Liver (tissue), 9 donors: ENCODE data around the gene ZNG1F. TPM values are rescaled to one million over a fixed set of nuclear protein-coding genes. Genes with fewer than 3 reads are reported as not detected.
"Not testable (repeated sequence)": the region's sequence is repeated elsewhere in the genome, so short reads cannot be mapped to it uniquely, and the experiment has no call there.

Experiments used
- DNase-seq: peaks from one replicate; pipeline ENCODE4 v3.0.0-alpha.2; 2017; ENCODE audit warnings: low spot score
- H3K27ac ChIP-seq, 2 donors: one replicate each; pipeline ENCODE4 v1.7.0; 2013; ENCODE audit warnings: inconsistent platforms in 2 of 2, low read length in 2 of 2, control low read depth in 1 of 2, low read depth in 1 of 2, mild to moderate bottlenecking in 1 of 2
- H3K27me3 ChIP-seq, 4 donors: one replicate each; pipeline versions ENCODE4 v1.6.1 to v1.7.0; 2013; ENCODE audit warnings: low read length in 3 of 4, inconsistent platforms in 1 of 4, mild to moderate bottlenecking in 1 of 4, moderate library complexity in 1 of 4; ENCODE audit not compliant: control insufficient read depth in 4 of 4, insufficient read depth in 4 of 4
- H3K36me3 ChIP-seq, 4 donors: one replicate each; pipeline versions ENCODE4 v1.6.1 to v1.7.0; 2013; ENCODE audit warnings: low read length in 3 of 4, mild to moderate bottlenecking in 3 of 4, low read depth in 1 of 4, moderate library complexity in 1 of 4; ENCODE audit not compliant: control insufficient read depth in 4 of 4, insufficient read depth in 3 of 4
- H3K4me1 ChIP-seq, 4 donors: one replicate each; pipeline versions ENCODE4 v1.6.1 to v1.7.0; 2013; ENCODE audit warnings: low read length in 3 of 4, mild to moderate bottlenecking in 3 of 4, moderate library complexity in 1 of 4; ENCODE audit not compliant: control insufficient read depth in 4 of 4, insufficient read depth in 4 of 4
- H3K4me3 ChIP-seq, 3 donors: one replicate each; pipeline versions ENCODE4 v1.6.1 to v1.7.0; 2013; ENCODE audit warnings: low read length in 3 of 3, control low read depth in 1 of 3, low read depth in 1 of 3, mild to moderate bottlenecking in 1 of 3
- H3K9ac ChIP-seq, 2 donors: one replicate each; pipeline ENCODE4 v1.7.0; 2013; ENCODE audit warnings: low read length in 2 of 2, mild to moderate bottlenecking in 2 of 2, moderate library complexity in 2 of 2, control low read depth in 1 of 2, low read depth in 1 of 2
- H3K9me3 ChIP-seq, 4 donors: one replicate each; pipeline versions ENCODE4 v1.6.1 to v1.7.0; 2013; ENCODE audit warnings: low read length in 3 of 4; ENCODE audit not compliant: control insufficient read depth in 4 of 4
- WGBS: extraction: QIAGEN DNeasy Blood & Tissue Kit; methylation state at CpG from one replicate; pipeline ENCODE4 v1.1.7; 2013; 5-methylcytosine and 5-hydroxymethylcytosine counted together
- polyA plus RNA-seq, 2 donors: library from polyadenylated mRNA; stranded (reverse) in 1 of 2; unstranded in 1 of 2; fragments of 200-250 nt in 1 of 2; fragments of >200 nt in 1 of 2; fragmentation: Nextera tagmentation in 1 of 2; extraction: Ambion mirVana in 1 of 2; gene quantifications; one replicate each; pipeline versions ENCODE4 v1.2.1 to v1.2.3, GENCODE V29; 2013 to 2015
- total RNA-seq, 2 donors: library from RNA; depleted of rRNA; stranded (reverse); fragments of >200 nt; gene quantifications; one replicate each; pipeline ENCODE4 v1.2.3, GENCODE V29; 2014
- donor health status: healthy.
- donor health status: healthy.
- donor health status: healthy.
- donor health status: healthy.
- donor health status: healthy.

ZNG1F gene
- total RNA-seq (10 to 100 TPM in 1 of 2 donors, 1 to 10 TPM in 1; 3.9 to 16.1 TPM), polyA plus RNA-seq (10 to 100 TPM in 1 of 2 donors, 1 to 10 TPM in 1; 3.1 to 11.9 TPM)

DNA sequence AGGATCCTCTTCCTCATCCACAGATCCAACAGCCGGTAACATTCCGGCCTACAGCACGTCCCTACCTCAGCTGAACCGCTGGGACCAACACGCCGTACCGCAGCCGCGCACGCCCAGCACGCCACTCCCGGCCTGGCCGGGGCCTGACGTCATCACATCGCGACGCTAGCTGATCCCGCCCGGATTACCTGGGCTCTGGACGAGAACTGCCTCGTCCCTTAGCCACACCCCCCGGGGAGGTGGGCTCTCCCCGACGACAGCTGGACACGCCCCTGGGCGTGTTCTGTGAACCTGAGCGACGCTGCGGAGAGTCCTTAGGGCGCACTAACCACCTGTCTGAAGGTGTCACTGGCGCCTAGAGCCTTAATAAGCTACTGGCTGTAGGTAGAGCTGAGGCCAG lies at the start of gene ZNG1F:
Gene ZNG1F (minus strand): TSS at position 101 of the 400 bp plus-strand sequence. CDS start 59 bp downstream, at position 42.
- H3K4me1 ChIP-seq, H3K27me3 ChIP-seq, H3K4me3 ChIP-seq, H3K9me3 ChIP-seq, H3K36me3 ChIP-seq, H3K9ac ChIP-seq, H3K27ac ChIP-seq, DNase-seq: not testable (repeated sequence)
- WGBS: no CpG with 5 or more reads among the region's 31 CpGs

- H3K4me3 ChIP-seq, H3K9ac ChIP-seq, DNase-seq, H3K9me3 ChIP-seq, H3K27ac ChIP-seq, H3K4me1 ChIP-seq, H3K27me3 ChIP-seq, H3K36me3 ChIP-seq: not testable (repeated sequence)
- 47% methylated on average over 47 of the region's 51 CpGs for WGBS
These were observed 48.1 kb upstream of the ZNG1F start for GRCh38 chr9:41237110-41237749.

DNA sequence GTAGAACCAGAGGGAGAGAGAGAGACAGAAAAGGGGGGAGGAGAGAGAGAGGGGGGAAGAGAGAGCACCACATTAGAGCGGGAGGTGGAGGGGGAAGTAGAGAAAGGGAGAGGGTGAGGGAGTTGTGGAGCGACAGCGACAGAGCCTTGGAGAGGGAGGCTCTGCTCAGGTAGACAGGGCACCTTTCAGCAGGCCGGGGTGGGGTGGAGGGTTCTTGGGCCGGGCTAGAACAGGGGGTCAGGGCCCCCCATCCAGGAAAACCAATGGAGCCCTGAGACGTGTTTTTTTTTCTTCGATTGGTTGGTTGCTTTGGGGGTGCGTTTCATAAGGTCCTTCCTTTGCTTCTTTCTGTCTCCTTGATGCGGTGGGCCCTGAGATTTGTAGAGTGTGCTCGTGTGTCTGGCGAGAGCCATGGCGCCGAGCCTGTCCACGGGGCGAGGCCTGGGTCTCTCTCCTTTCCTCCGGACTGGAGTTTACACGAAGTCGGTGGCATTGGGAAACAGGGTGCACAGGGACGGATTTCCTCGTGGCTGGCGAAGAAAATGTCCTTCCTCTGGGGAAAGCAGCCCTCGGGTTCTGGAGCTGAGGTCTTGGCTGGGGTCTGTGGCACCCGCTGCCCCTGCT lies 47.5 kb upstream of the ZNG1F start:
- H3K4me1 ChIP-seq, DNase-seq, H3K27ac ChIP-seq, H3K4me3 ChIP-seq, H3K9ac ChIP-seq, H3K9me3 ChIP-seq, H3K36me3 ChIP-seq, H3K27me3 ChIP-seq: not testable (repeated sequence)
- 59% methylated on average over 23 of the region's 23 CpGs for WGBS

GRCh38 chr9:41234811-41235805 lies 46.0 kb upstream of the ZNG1F start:
- not testable (repeated sequence) for H3K27me3 ChIP-seq, DNase-seq, H3K27ac ChIP-seq, H3K4me1 ChIP-seq, H3K9me3 ChIP-seq, H3K9ac ChIP-seq, H3K36me3 ChIP-seq
- 58% methylated on average over 55 of the region's 55 CpGs for WGBS
- peak overlapping the region in 1 of 3 donors; percentile 20 for H3K4me3 ChIP-seq

- WGBS: 45% methylated on average over 3 of the region's 3 CpGs
- H3K4me3 ChIP-seq, DNase-seq, H3K9ac ChIP-seq, H3K36me3 ChIP-seq, H3K27me3 ChIP-seq, H3K9me3 ChIP-seq, H3K27ac ChIP-seq, H3K4me1 ChIP-seq: not testable (repeated sequence)
These were observed 45.1 kb upstream of the ZNG1F start for GRCh38 chr9:41234221-41234620.

GRCh38 chr9:41232326-41232725 lies 43.2 kb upstream of the ZNG1F start:
- not testable (repeated sequence) for DNase-seq, H3K4me1 ChIP-seq, H3K9me3 ChIP-seq, H3K9ac ChIP-seq, H3K4me3 ChIP-seq, H3K36me3 ChIP-seq, H3K27ac ChIP-seq, H3K27me3 ChIP-seq
- 76% methylated on average over 10 of the region's 10 CpGs for WGBS

DNA sequence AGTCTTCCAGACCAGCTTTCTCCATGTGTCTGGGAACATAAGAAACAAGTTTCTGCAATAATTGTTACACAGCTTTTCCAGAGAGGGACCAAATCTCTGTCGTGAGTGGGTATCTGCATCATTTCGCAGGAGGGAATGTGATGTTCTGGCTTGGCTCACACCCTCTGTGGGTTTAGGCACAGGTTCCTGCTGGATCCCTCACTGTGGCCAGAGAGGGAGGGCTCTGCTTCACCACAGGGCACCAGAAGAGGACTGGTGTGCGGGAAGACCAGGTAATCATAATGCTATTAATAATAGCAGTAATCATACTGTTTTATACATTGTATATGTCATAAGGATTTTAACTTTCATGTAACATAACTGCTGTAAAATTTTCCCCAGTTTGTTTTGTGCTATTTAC lies 41.3 kb upstream of the ZNG1F start:
- not testable (repeated sequence) for H3K27me3 ChIP-seq, H3K27ac ChIP-seq, H3K4me3 ChIP-seq, H3K4me1 ChIP-seq, H3K36me3 ChIP-seq, H3K9ac ChIP-seq, H3K9me3 ChIP-seq
- 61% methylated on average over 3 of the region's 3 CpGs for WGBS
- peak; percentile 39 for DNase-seq
